GM12891 (cell line): Measurements from ENCODE around the gene ATMIN.

Source experiments
- POLR2A ChIP-seq: IDR thresholded peaks from 2 replicates; pipeline ENCODE4 v1.6.1; 2011; ENCODE audit warnings: low read depth, low read length, control low read depth
- POLR2AphosphoS5 ChIP-seq: IDR thresholded peaks from 2 replicates; pipeline ENCODE4 v1.6.1; 2011; ENCODE audit warnings: low read depth, low read length, control low read depth
- SPI1 ChIP-seq: IDR thresholded peaks from 2 replicates; pipeline ENCODE4 v1.6.1; 2011; ENCODE audit warnings: low read depth, low read length, control low read depth

DNA sequence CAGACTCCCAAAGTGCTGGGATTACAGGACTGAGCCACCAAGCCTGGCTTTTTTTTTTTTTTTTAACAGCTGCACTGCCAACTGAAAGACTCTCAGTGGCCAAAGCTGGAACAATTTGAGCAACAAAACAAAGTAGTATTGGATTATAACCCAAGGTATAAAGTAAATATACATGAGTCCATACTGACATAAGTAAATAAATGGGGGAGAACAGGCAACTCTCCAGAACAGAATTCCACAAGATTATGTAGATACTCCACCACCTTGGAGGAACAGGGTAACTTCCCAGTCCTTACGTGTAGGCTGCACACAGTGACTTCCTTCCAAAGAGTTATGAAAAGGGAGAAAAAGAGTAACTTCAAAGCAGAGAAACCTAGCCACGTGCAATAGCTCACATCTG, 44.7 kb upstream of the ATMIN start:
- TF ChIP-seq POLR2A (no peak), SPI1 (no peak), POLR2AphosphoS5 (no peak)
